ENCODE data around the gene NFKB1.

- TF ChIP-seq CTCF (IDR thresholded peaks at IDR 0.05 in 4 of 5, conservative IDR thresholded peaks at IDR 0.05 in 1 of 5) (no peak), POLR2A (IDR thresholded peaks at IDR 0.05) (no peak)
These were observed 140.6 kb downstream of the NFKB1 start for GRCh38 chr4:102641793-102642192.
